H9 (cell line): Measurements from ENCODE around the gene HECTD2. TPM values are rescaled to one million over a fixed set of nuclear protein-coding genes. Genes with fewer than 3 reads are reported as not detected.

Experiments
- DNase-seq: peaks from one replicate; pipeline ENCODE4 v3.0.0-alpha.2; 2017
- H2AFZ ChIP-seq: one replicate; pipeline ENCODE4 v1.6.1; 2013; ENCODE audit warnings: mild to moderate bottlenecking, low read length, control low read depth, moderate library complexity
- H2AK5ac ChIP-seq: 2 replicates; pipeline ENCODE4 v1.6.1; 2013; ENCODE audit warnings: low read length, control low read depth, mixed read lengths; ENCODE audit not compliant: insufficient read length
- H2BK120ac ChIP-seq: one replicate; pipeline ENCODE4 v1.6.1; 2013; ENCODE audit warnings: low read depth, mild to moderate bottlenecking, low read length, control low read depth, inconsistent platforms; ENCODE audit not compliant: poor library complexity, severe bottlenecking
- H2BK12ac ChIP-seq: 2 replicates; pipeline ENCODE4 v1.6.1; 2013; ENCODE audit warnings: low read length, control low read depth, mixed read lengths, low read depth; ENCODE audit not compliant: insufficient read length
- H2BK15ac ChIP-seq: 2 replicates; pipeline ENCODE4 v1.6.1; 2013; ENCODE audit warnings: low read depth, low read length, control low read depth
- H2BK20ac ChIP-seq: one replicate; pipeline ENCODE4 v1.6.1; 2013; ENCODE audit warnings: low read depth, mild to moderate bottlenecking, low read length, control low read depth, inconsistent platforms; ENCODE audit not compliant: poor library complexity, severe bottlenecking
- H2BK5ac ChIP-seq: 2 replicates; pipeline ENCODE4 v1.6.1; 2013; ENCODE audit warnings: low read length, control low read depth, mixed read lengths; ENCODE audit not compliant: insufficient read length
- H3K14ac ChIP-seq: 2 replicates; pipeline ENCODE4 v1.6.1; 2013; ENCODE audit warnings: low read length, control low read depth; ENCODE audit not compliant: insufficient read depth
- H3K18ac ChIP-seq: 2 replicates; pipeline ENCODE4 v1.6.1; 2013; ENCODE audit warnings: low read depth, mild to moderate bottlenecking, mixed read lengths, low read length, control low read depth; ENCODE audit not compliant: insufficient read length
- H3K23ac ChIP-seq: 2 replicates; pipeline ENCODE4 v1.6.1; 2013; ENCODE audit warnings: low read length, control low read depth, mixed read lengths, low read depth; ENCODE audit not compliant: insufficient read length
- H3K23me2 ChIP-seq: 2 replicates; pipeline ENCODE4 v1.6.1; 2013; ENCODE audit warnings: low read depth, mild to moderate bottlenecking, mixed read lengths, low read length, control low read depth; ENCODE audit not compliant: insufficient read length, poor library complexity, severe bottlenecking
- H3K27ac ChIP-seq: 2 replicates; pipeline ENCODE4 v1.5.1; 2013; ENCODE audit warnings: low read length, control low read depth, mixed read lengths, low read depth; ENCODE audit not compliant: insufficient read length
- H3K27me3 ChIP-seq: 2 replicates; pipeline ENCODE4 v1.6.1; 2013; ENCODE audit warnings: low read length, control low read depth, inconsistent platforms; ENCODE audit not compliant: insufficient read depth
- H3K4ac ChIP-seq: 2 replicates; pipeline ENCODE4 v1.6.1; 2013; ENCODE audit warnings: low read depth, mild to moderate bottlenecking, control low read depth, inconsistent platforms, low read length, moderate library complexity
- H3K4me1 ChIP-seq: 2 replicates; pipeline ENCODE4 v1.6.1; 2013; ENCODE audit warnings: low read length, control low read depth, inconsistent platforms; ENCODE audit not compliant: insufficient read depth
- H3K4me2 ChIP-seq: 2 replicates; pipeline ENCODE4 v1.6.1; 2013; ENCODE audit warnings: low read length, control low read depth, mixed read lengths; ENCODE audit not compliant: insufficient read length, insufficient read depth
- H3K56ac ChIP-seq: 2 replicates; pipeline ENCODE4 v1.6.1; 2013; ENCODE audit warnings: low read depth, mild to moderate bottlenecking, mixed read lengths, low read length, control low read depth; ENCODE audit not compliant: insufficient read length
- H3K79me1 ChIP-seq: 2 replicates; pipeline ENCODE4 v1.6.1; 2013; ENCODE audit warnings: low read depth, mild to moderate bottlenecking, moderate library complexity, low read length, control low read depth, inconsistent platforms; ENCODE audit not compliant: insufficient read depth, poor library complexity, severe bottlenecking
- H3K79me2 ChIP-seq: 2 replicates; pipeline ENCODE4 v1.6.1; 2013; ENCODE audit warnings: low read length, control low read depth, inconsistent platforms; ENCODE audit not compliant: insufficient read depth
- H3K9ac ChIP-seq: 2 replicates; pipeline ENCODE4 v1.6.1; 2013; ENCODE audit warnings: low read length, control low read depth, mixed read lengths; ENCODE audit not compliant: insufficient read length; ENCODE audit errors: extremely low read depth
- H3K9me3 ChIP-seq: one replicate; pipeline ENCODE4 v1.6.1; 2013; ENCODE audit warnings: low read depth, low read length, inconsistent platforms; ENCODE audit not compliant: control insufficient read depth
- H3T11ph ChIP-seq: one replicate; pipeline ENCODE4 v1.6.1; 2013; ENCODE audit warnings: mild to moderate bottlenecking, low read length, control low read depth, inconsistent platforms
- H4K20me1 ChIP-seq: one replicate; pipeline ENCODE4 v1.6.1; 2013; ENCODE audit not compliant: control insufficient read depth, insufficient read length, insufficient read depth
- H4K5ac ChIP-seq: 2 replicates; pipeline ENCODE4 v1.6.1; 2013; ENCODE audit warnings: low read depth, mild to moderate bottlenecking, mixed read lengths, low read length, control low read depth; ENCODE audit not compliant: insufficient read length
- H4K8ac ChIP-seq: replicated peaks from 2 replicates; pipeline ENCODE4 v1.6.1; 2013; ENCODE audit warnings: low read length, control low read depth, mixed read lengths, low read depth; ENCODE audit not compliant: insufficient read length
- H4K91ac ChIP-seq: 2 replicates; pipeline ENCODE4 v1.6.1; 2013; ENCODE audit warnings: low read depth, mild to moderate bottlenecking, moderate library complexity, mixed read lengths, low read length, control low read depth; ENCODE audit not compliant: insufficient read length
- H3K27ac Mint-ChIP-seq, 3 experiments: 2 replicates in 2 of 3; 3 replicates in 1 of 3; pipeline ENCODE4 v1.8.0; 2020 to 2021; ENCODE audit warnings: mixed read lengths in 3 of 3, mild to moderate bottlenecking in 1 of 3, moderate library complexity in 1 of 3
- H3K27me3 Mint-ChIP-seq: 2 replicates; pipeline ENCODE4 v1.8.0; 2021; ENCODE audit warnings: low read depth, mild to moderate bottlenecking, moderate library complexity, mixed read lengths
- H3K36me3 Mint-ChIP-seq, 3 experiments: 2 replicates in 2 of 3; 3 replicates in 1 of 3; pipeline ENCODE4 v1.8.0; 2020 to 2021; ENCODE audit warnings: low read depth in 3 of 3, mixed read lengths in 3 of 3; ENCODE audit not compliant: insufficient read depth in 1 of 3
- H3K4me1 Mint-ChIP-seq, 2 experiments: 2 replicates each; pipeline ENCODE4 v1.8.0; 2020; ENCODE audit warnings: mixed read lengths in 2 of 2
- H3K4me3 Mint-ChIP-seq, 2 experiments: 2 replicates in 1 of 2; 3 replicates in 1 of 2; pipeline ENCODE4 v1.8.0; 2020 to 2021; ENCODE audit warnings: mild to moderate bottlenecking in 2 of 2, mixed read lengths in 2 of 2, moderate library complexity in 1 of 2
- H3K9me3 Mint-ChIP-seq, 2 experiments: 2 replicates in 1 of 2; 3 replicates in 1 of 2; pipeline ENCODE4 v1.8.0; 2020; ENCODE audit warnings: mild to moderate bottlenecking in 2 of 2, mixed read lengths in 2 of 2, moderate library complexity in 1 of 2
- WGBS: extraction: QIAGEN DNeasy Blood & Tissue Kit; methylation state at CpG from one replicate; pipeline ENCODE4 v1.1.7; 2013; ENCODE audit warnings: missing lambda C conversion rate, low lambda C conversion rate, mixed read lengths; ENCODE audit not compliant: insufficient read length; ENCODE audit errors: extremely low coverage; 5-methylcytosine and 5-hydroxymethylcytosine counted together
- total RNA-seq: library from RNA; stranded (reverse); gene quantifications from 2 replicates; pipeline ENCODE4 v1.2.1, GENCODE V29; 2021
- TF ChIP-seq, protein P1 (sequence below): fragments of 200-600 bp; sonication (generic); conservative IDR thresholded peaks from 3 replicates; pipeline ENCODE4 v1.8.0; 2021; ENCODE audit warnings: antibody characterized with exemption, mild to moderate bottlenecking

Gene HECTD2
- total RNA-seq, 1 experiment from 2014 or later, result 13.4 TPM

DNA sequence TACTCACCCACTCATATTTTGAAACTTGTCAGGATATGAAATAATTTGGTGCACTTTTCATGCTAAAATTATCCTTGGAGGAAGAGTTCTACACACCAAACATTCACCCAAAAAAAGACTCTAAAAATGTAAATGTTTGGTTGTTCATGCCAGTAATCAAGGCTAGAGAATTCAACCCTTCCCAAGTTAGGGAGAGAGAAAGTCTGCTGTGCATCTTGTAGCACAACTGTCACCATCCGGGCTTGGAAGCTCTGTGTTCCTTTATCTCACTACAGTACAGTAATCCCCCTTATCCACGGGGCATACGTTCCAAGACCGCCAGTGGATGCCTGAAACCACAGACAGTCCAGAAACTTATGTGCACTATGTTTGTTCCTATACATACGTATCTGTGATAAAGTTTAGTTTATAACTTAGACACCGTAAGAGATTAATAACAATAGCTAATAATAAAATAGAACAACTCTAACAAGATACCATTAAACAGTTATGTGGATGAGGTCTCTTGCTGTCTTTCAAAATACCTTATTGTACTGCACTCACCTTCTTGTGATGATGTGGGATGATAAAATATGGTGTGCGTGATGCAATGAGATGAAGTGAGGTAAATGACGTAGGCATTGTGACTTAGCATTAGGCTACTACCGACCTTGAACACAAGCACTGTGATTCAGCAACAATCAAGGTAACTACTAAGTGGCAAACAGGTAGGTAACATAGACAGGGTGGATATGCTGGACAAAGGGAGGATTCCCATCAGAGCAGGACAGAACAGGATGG is 24.6 kb upstream of the HECTD2 start:
- Histone ChIP-seq H3K4ac (no peak overlapping the region), H2AFZ (no peak overlapping the region), H2BK5ac (no peak overlapping the region), H3K27me3 (no peaks in the 10 kb centered on the region), H2BK15ac (no peak overlapping the region), H3K9ac (no peak overlapping the region), H3K9me3 (no peaks in the 10 kb centered on the region), H3T11ph (no peak overlapping the region), H4K8ac (no peak overlapping the region), H4K91ac (no peak overlapping the region), H2BK120ac (no peak overlapping the region), H2BK12ac (no peak overlapping the region), H3K23ac (no peak overlapping the region), H3K79me1 (no peaks in the 10 kb centered on the region), H3K23me2 (no peaks in the 10 kb centered on the region), H2BK20ac (no peak overlapping the region), H4K20me1 (no peaks in the 10 kb centered on the region), H3K56ac (no peak overlapping the region), H3K27ac (no peak overlapping the region), H3K14ac (no peak overlapping the region), H3K4me1 (no peaks in the 10 kb centered on the region; the same call in 1 of the 2 replicates), H3K4me2 (no peak overlapping the region), H3K18ac (no peak overlapping the region), H3K79me2 (no peaks in the 10 kb centered on the region), H2AK5ac (no peak overlapping the region), H4K5ac (no peak overlapping the region)
- Mint-ChIP-seq H3K9me3 (no peaks in the 10 kb centered on the region), H3K4me1 (peaks cover 5 to 7% of the 10 kb centered on the region in 2 experiments), H3K4me3 (no peak overlapping the region), H3K36me3 (no peaks in the 10 kb centered on the region), H3K27me3 (peaks cover 10% of the 10 kb centered on the region), H3K27ac (no peak overlapping the region)
- TF ChIP-seq, protein P1, sequence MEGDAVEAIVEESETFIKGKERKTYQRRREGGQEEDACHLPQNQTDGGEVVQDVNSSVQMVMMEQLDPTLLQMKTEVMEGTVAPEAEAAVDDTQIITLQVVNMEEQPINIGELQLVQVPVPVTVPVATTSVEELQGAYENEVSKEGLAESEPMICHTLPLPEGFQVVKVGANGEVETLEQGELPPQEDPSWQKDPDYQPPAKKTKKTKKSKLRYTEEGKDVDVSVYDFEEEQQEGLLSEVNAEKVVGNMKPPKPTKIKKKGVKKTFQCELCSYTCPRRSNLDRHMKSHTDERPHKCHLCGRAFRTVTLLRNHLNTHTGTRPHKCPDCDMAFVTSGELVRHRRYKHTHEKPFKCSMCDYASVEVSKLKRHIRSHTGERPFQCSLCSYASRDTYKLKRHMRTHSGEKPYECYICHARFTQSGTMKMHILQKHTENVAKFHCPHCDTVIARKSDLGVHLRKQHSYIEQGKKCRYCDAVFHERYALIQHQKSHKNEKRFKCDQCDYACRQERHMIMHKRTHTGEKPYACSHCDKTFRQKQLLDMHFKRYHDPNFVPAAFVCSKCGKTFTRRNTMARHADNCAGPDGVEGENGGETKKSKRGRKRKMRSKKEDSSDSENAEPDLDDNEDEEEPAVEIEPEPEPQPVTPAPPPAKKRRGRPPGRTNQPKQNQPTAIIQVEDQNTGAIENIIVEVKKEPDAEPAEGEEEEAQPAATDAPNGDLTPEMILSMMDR, result no peak
- no peak for DNase-seq
- no CpG with 5 or more reads among the region's 9 CpGs for WGBS
